ENCODE data around the gene RNF43.

The RNF43 gene

GRCh38 chr17:58387834-58388233 is 29.5 kb downstream of the RNF43 start:
- no peak overlapping the region for H3K4me3 ChIP-seq (ENCODE audit: low read depth, low read length)
- TF ChIP-seq MYC (IDR thresholded peaks at IDR 0.05; ENCODE audit: low read depth, low read length) (no peak), CTCF (IDR thresholded peaks at IDR 0.05; ENCODE audit: low read depth, low read length) (no peak), MAX (IDR thresholded peaks at IDR 0.05; ENCODE audit: low read depth, low read length) (no peak), POLR2A (IDR thresholded peaks at IDR 0.05; ENCODE audit: extremely low read depth, insufficient read length) (no peak)
- no peak for DNase-seq (ENCODE audit: low read depth)

- TF ChIP-seq POLR2A (IDR thresholded peaks at IDR 0.05; ENCODE audit: extremely low read depth, insufficient read length) (no peak), MYC (IDR thresholded peaks at IDR 0.05; ENCODE audit: low read depth, low read length) (no peak), CTCF (IDR thresholded peaks at IDR 0.05; ENCODE audit: low read depth, low read length) (no peak), MAX (IDR thresholded peaks at IDR 0.05; ENCODE audit: low read depth, low read length) (no peak)
- no peak for DNase-seq (ENCODE audit: low read depth)
- H3K4me3 ChIP-seq (ENCODE audit: low read depth, low read length): no peak overlapping the region
Observed at GRCh38 chr17:58386708-58387107, 30.6 kb downstream of the RNF43 start.

- no peak for DNase-seq (ENCODE audit: low read depth)
- H3K4me3 ChIP-seq (ENCODE audit: low read depth, low read length): no peak overlapping the region
- TF ChIP-seq MYC (IDR thresholded peaks at IDR 0.05; ENCODE audit: low read depth, low read length) (no peak), MAX (IDR thresholded peaks at IDR 0.05; ENCODE audit: low read depth, low read length) (no peak), CTCF (IDR thresholded peaks at IDR 0.05; ENCODE audit: low read depth, low read length) (no peak), POLR2A (IDR thresholded peaks at IDR 0.05; ENCODE audit: extremely low read depth, insufficient read length) (no peak)
Observed at GRCh38 chr17:58385359-58385899, 31.9 kb downstream of the RNF43 start.

- TF ChIP-seq CTCF (IDR thresholded peaks at IDR 0.05; ENCODE audit: low read depth, low read length): no peak
- no peak overlapping the region for H3K4me3 ChIP-seq (ENCODE audit: low read depth, low read length)
- DNase-seq (ENCODE audit: low read depth): no peak
Observed at GRCh38 chr17:58384897-58385296, 32.4 kb downstream of the RNF43 start.

- no peak for TF ChIP-seq MAX (IDR thresholded peaks at IDR 0.05; ENCODE audit: low read depth, low read length)
- TF ChIP-seq MYC (IDR thresholded peaks at IDR 0.05; ENCODE audit: low read depth, low read length): no peak
- TF ChIP-seq CTCF (IDR thresholded peaks at IDR 0.05; ENCODE audit: low read depth, low read length): no peak
- TF ChIP-seq POLR2A (IDR thresholded peaks at IDR 0.05; ENCODE audit: extremely low read depth, insufficient read length): no peak
- H3K4me3 ChIP-seq (ENCODE audit: low read depth, low read length): no peak overlapping the region
- no peak for DNase-seq (ENCODE audit: low read depth)
Observed at GRCh38 chr17:58383892-58384462, 33.4 kb downstream of the RNF43 start.

- TF ChIP-seq POLR2A (IDR thresholded peaks at IDR 0.05; ENCODE audit: extremely low read depth, insufficient read length): no peak
- TF ChIP-seq CTCF (IDR thresholded peaks at IDR 0.05; ENCODE audit: low read depth, low read length): no peak
- TF ChIP-seq MAX (IDR thresholded peaks at IDR 0.05; ENCODE audit: low read depth, low read length): no peak
- TF ChIP-seq MYC (IDR thresholded peaks at IDR 0.05; ENCODE audit: low read depth, low read length): no peak
- no peak overlapping the region for H3K4me3 ChIP-seq (ENCODE audit: low read depth, low read length)
- no peak for DNase-seq (ENCODE audit: low read depth)
Observed at GRCh38 chr17:58382872-58383242, 34.5 kb downstream of the RNF43 start.
